Nephron progenitor cell (in vitro differentiated cells): ENCODE results near the gene TYW1B.
A peak's percentile ranks its signal among the peaks of the same experiment; 100 is the strongest.
"Not testable (repeated sequence)": the region's sequence is repeated elsewhere in the genome, so short reads cannot be mapped to it uniquely, and the experiment has no call there.

Experiments used
- DNase-seq: peaks from one replicate; pipeline ENCODE4 v3.0.0; 2021
- H3K27ac Mint-ChIP-seq: 2 replicates; pipeline ENCODE4 v1.8.0; 2021; ENCODE audit warnings: mild to moderate bottlenecking, moderate library complexity, mixed read lengths
- H3K27me3 Mint-ChIP-seq: 2 replicates; pipeline ENCODE4 v1.8.0; 2021; ENCODE audit warnings: mild to moderate bottlenecking, low read depth, mixed read lengths; ENCODE audit not compliant: poor library complexity
- H3K36me3 Mint-ChIP-seq: 2 replicates; pipeline ENCODE4 v1.8.0; 2021; ENCODE audit warnings: low read depth, mixed read lengths
- H3K4me1 Mint-ChIP-seq: 2 replicates; pipeline ENCODE4 v1.8.0; 2021; ENCODE audit warnings: mixed read lengths
- H3K4me3 Mint-ChIP-seq: 2 replicates; pipeline ENCODE4 v1.8.0; 2021; ENCODE audit warnings: mild to moderate bottlenecking, moderate library complexity, mixed read lengths
- H3K9me3 Mint-ChIP-seq: 2 replicates; pipeline ENCODE4 v1.8.0; 2021; ENCODE audit warnings: mild to moderate bottlenecking, moderate library complexity, mixed read lengths
- CTCF ChIP-seq: fragments of 200-600 bp; sonication (generic); IDR thresholded peaks from 2 replicates; pipeline ENCODE4 v1.5.0; 2021; ENCODE audit warnings: antibody characterized with exemption

The TYW1B gene

GRCh38 chr7:72753781-72754180, 74.2 kb downstream of the TYW1B start:
- no peak for DNase-seq
- peaks cover 31% of the 10 kb centered on the region for H3K36me3 Mint-ChIP-seq
- no peak overlapping the region for H3K4me3 Mint-ChIP-seq
- H3K27ac Mint-ChIP-seq = no peak overlapping the region
- H3K27me3 Mint-ChIP-seq = no peaks in the 10 kb centered on the region
- TF ChIP-seq CTCF = no peak
- peaks cover 21% of the 10 kb centered on the region for H3K9me3 Mint-ChIP-seq
- no peaks in the 10 kb centered on the region for H3K4me1 Mint-ChIP-seq

GRCh38 chr7:72753229-72753628, 74.8 kb downstream of the TYW1B start:
- Mint-ChIP-seq H3K9me3 (peaks cover 15% of the 10 kb centered on the region), H3K27ac (peak overlapping the region; percentile 35), H3K36me3 (peaks cover 26% of the 10 kb centered on the region)
- DNase-seq, H3K4me1 Mint-ChIP-seq, H3K27me3 Mint-ChIP-seq, H3K4me3 Mint-ChIP-seq: not testable (repeated sequence)

GRCh38 chr7:72751978-72752377, 76.0 kb downstream of the TYW1B start:
- DNase-seq = peak; percentile 12
- H3K9me3 Mint-ChIP-seq = peaks cover 10% of the 10 kb centered on the region
- H3K4me1 Mint-ChIP-seq = no peaks in the 10 kb centered on the region
- H3K27ac Mint-ChIP-seq = no peak overlapping the region
- peaks cover 23% of the 10 kb centered on the region for H3K36me3 Mint-ChIP-seq
- no peak overlapping the region for H3K4me3 Mint-ChIP-seq
- TF ChIP-seq CTCF = peak; percentile 43
- H3K27me3 Mint-ChIP-seq = no peaks in the 10 kb centered on the region

GRCh38 chr7:72751378-72751777, 76.6 kb downstream of the TYW1B start:
- Mint-ChIP-seq H3K9me3 (peaks cover 7% of the 10 kb centered on the region), H3K4me3 (no peak overlapping the region), H3K36me3 (peaks cover 21% of the 10 kb centered on the region), H3K4me1 (no peaks in the 10 kb centered on the region), H3K27me3 (no peaks in the 10 kb centered on the region), H3K27ac (no peak overlapping the region)
- DNase-seq = no peak
- no peak for TF ChIP-seq CTCF

GRCh38 chr7:72748649-72749048, 79.4 kb downstream of the TYW1B start:
- H3K27ac Mint-ChIP-seq, H3K9me3 Mint-ChIP-seq, H3K4me3 Mint-ChIP-seq, DNase-seq, H3K4me1 Mint-ChIP-seq, H3K27me3 Mint-ChIP-seq: not testable (repeated sequence)
- peaks cover 30% of the 10 kb centered on the region for H3K36me3 Mint-ChIP-seq

GRCh38 chr7:72744244-72744926, 83.6 kb downstream of the TYW1B start:
- Mint-ChIP-seq H3K9me3 (peaks cover 34% of the 10 kb centered on the region), H3K36me3 (peaks cover 61% of the 10 kb centered on the region)
- not testable (repeated sequence) for DNase-seq, H3K27ac Mint-ChIP-seq, H3K4me3 Mint-ChIP-seq, H3K27me3 Mint-ChIP-seq, H3K4me1 Mint-ChIP-seq

- Mint-ChIP-seq H3K9me3 (peaks cover 34% of the 10 kb centered on the region), H3K36me3 (peaks cover 66% of the 10 kb centered on the region)
- not testable (repeated sequence) for H3K4me1 Mint-ChIP-seq, DNase-seq, H3K4me3 Mint-ChIP-seq, H3K27ac Mint-ChIP-seq, H3K27me3 Mint-ChIP-seq
Measured at GRCh38 chr7:72743801-72744200, 84.2 kb downstream of the TYW1B start.

- H3K9me3 Mint-ChIP-seq = peaks cover 47% of the 10 kb centered on the region
- not testable (repeated sequence) for H3K4me1 Mint-ChIP-seq, H3K4me3 Mint-ChIP-seq, H3K27me3 Mint-ChIP-seq, DNase-seq, H3K27ac Mint-ChIP-seq
- H3K36me3 Mint-ChIP-seq = peaks cover 78% of the 10 kb centered on the region
Measured at GRCh38 chr7:72739716-72740115, 88.3 kb downstream of the TYW1B start.

GRCh38 chr7:72735855-72736254, 92.1 kb downstream of the TYW1B start:
- not testable (repeated sequence) for H3K4me3 Mint-ChIP-seq, H3K4me1 Mint-ChIP-seq, H3K27me3 Mint-ChIP-seq, H3K27ac Mint-ChIP-seq, DNase-seq
- Mint-ChIP-seq H3K36me3 (peaks cover 76% of the 10 kb centered on the region), H3K9me3 (peaks cover 63% of the 10 kb centered on the region)

GRCh38 chr7:72730815-72731214, 97.2 kb downstream of the TYW1B start:
- not testable (repeated sequence) for H3K27ac Mint-ChIP-seq, H3K4me3 Mint-ChIP-seq, H3K4me1 Mint-ChIP-seq, DNase-seq, H3K27me3 Mint-ChIP-seq
- peaks cover 56% of the 10 kb centered on the region for H3K9me3 Mint-ChIP-seq
- H3K36me3 Mint-ChIP-seq = peaks cover 78% of the 10 kb centered on the region

- H3K4me3 Mint-ChIP-seq, H3K27ac Mint-ChIP-seq, DNase-seq, H3K4me1 Mint-ChIP-seq, H3K27me3 Mint-ChIP-seq: not testable (repeated sequence)
- Mint-ChIP-seq H3K9me3 (peaks cover 55% of the 10 kb centered on the region), H3K36me3 (peaks cover 80% of the 10 kb centered on the region)
Measured at GRCh38 chr7:72730384-72730783, 97.6 kb downstream of the TYW1B start.

GRCh38 chr7:72729130-72729529, 98.9 kb downstream of the TYW1B start:
- not testable (repeated sequence) for DNase-seq, H3K27ac Mint-ChIP-seq, H3K27me3 Mint-ChIP-seq, H3K4me1 Mint-ChIP-seq, H3K4me3 Mint-ChIP-seq
- H3K9me3 Mint-ChIP-seq = peaks cover 45% of the 10 kb centered on the region
- H3K36me3 Mint-ChIP-seq = peaks cover 70% of the 10 kb centered on the region
